ENCODE measurements around the gene MRPS15.
"Not testable (repeated sequence)": the region's sequence is repeated elsewhere in the genome, so short reads cannot be mapped to it uniquely, and the experiment has no call there.

MRPS15 gene

GRCh38 chr1:36481091-36481490 is 16.9 kb upstream of the MRPS15 start:
- H3K36me3 ChIP-seq (ENCODE audit: control insufficient read depth in 1 of 2, insufficient read depth in 2 of 2, low read depth in 1 of 2, low read length in 2 of 2) = no peaks in the 10 kb centered on the region
- no peak overlapping the region for H2BK120ac ChIP-seq (ENCODE audit: low read depth, low read length)
- H3K9ac ChIP-seq (ENCODE audit: low read length) = no peak overlapping the region
- H2BK5ac ChIP-seq (ENCODE audit: low read depth, low read length, poor library complexity, severe bottlenecking) = no peak overlapping the region
- no peak overlapping the region for H3K23ac ChIP-seq (ENCODE audit: low read length in 2 of 2)
- no peaks in the 10 kb centered on the region for H3K79me1 ChIP-seq (replicated peaks; ENCODE audit: low read length, poor library complexity, severe bottlenecking)
- no peak overlapping the region for H3K18ac ChIP-seq (ENCODE audit: low read depth in 1 of 2, low read length in 2 of 2)
- no peak overlapping the region for H3K14ac ChIP-seq (ENCODE audit: low read length in 2 of 2)
- DNase-seq = no peak
- no peaks in the 10 kb centered on the region for H3K9me3 ChIP-seq (ENCODE audit: control insufficient read depth, low read length)
- 78% methylated on average over 6 of the region's 6 CpGs for WGBS
- no peak overlapping the region for H3K4me3 ChIP-seq (ENCODE audit: insufficient read depth in 1 of 2, low read depth in 1 of 2, low read length in 2 of 2)
- H3K4me2 ChIP-seq (ENCODE audit: low read length, poor library complexity, severe bottlenecking) = no peak overlapping the region
- no peak overlapping the region for H2AK5ac ChIP-seq (ENCODE audit: low read length, severe bottlenecking)
- no peak overlapping the region for H2AFZ ChIP-seq (ENCODE audit: low read depth, low read length)
- peaks cover 2% of the 10 kb centered on the region for H3K4me1 ChIP-seq (ENCODE audit: control insufficient read depth, insufficient read depth, low read depth, low read length)
- no peak overlapping the region for H3K4ac ChIP-seq (ENCODE audit: low read depth in 1 of 2, low read length in 2 of 2)
- peaks cover 44 to 52% of the 10 kb centered on the region in 2 experiments for H3K27me3 ChIP-seq (ENCODE audit: control insufficient read depth in 1 of 2, insufficient read depth in 1 of 2, low read length in 2 of 2)
- no peak overlapping the region for H4K8ac ChIP-seq (ENCODE audit: low read length)
- H4K91ac ChIP-seq (ENCODE audit: low read length) = no peak overlapping the region
- no peak overlapping the region for H3K27ac ChIP-seq (ENCODE audit: low read length, poor library complexity, severe bottlenecking)
- H2BK15ac ChIP-seq (ENCODE audit: low read depth, poor library complexity, severe bottlenecking) = no peak overlapping the region
- no peak overlapping the region for H2BK12ac ChIP-seq (ENCODE audit: low read length in 2 of 2)

DNA sequence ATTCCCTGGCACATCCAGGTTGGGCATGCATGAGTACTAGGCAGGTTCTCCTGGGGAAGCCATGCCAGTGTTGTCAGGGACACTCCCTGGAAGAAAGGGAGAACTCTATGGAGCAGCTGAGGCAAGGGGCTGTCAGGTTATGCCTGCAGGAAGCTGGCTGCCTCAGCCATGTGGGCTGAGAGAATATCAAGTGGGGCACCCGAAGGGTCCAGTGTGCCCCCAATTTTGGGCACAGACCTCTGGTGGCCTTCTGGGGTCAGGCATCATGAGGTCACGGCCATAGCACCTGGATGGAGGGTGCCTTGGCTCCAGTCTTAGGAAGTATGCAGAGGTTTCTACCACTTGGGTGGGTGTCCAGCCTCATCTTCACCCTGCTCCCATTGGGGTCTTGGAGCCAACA is 16.0 kb upstream of the MRPS15 start:
- Histone ChIP-seq H3K23ac (ENCODE audit: low read length in 2 of 2) (no peak overlapping the region), H3K27ac (ENCODE audit: low read length, poor library complexity, severe bottlenecking) (no peak overlapping the region), H3K79me1 (replicated peaks; ENCODE audit: low read length, poor library complexity, severe bottlenecking) (no peaks in the 10 kb centered on the region), H3K4me1 (ENCODE audit: control insufficient read depth, insufficient read depth, low read depth, low read length) (peaks cover 2% of the 10 kb centered on the region), H4K8ac (ENCODE audit: low read length) (no peak overlapping the region), H3K9ac (ENCODE audit: low read length) (no peak overlapping the region), H2AFZ (ENCODE audit: low read depth, low read length) (no peak overlapping the region), H2BK120ac (ENCODE audit: low read depth, low read length) (no peak overlapping the region), H3K18ac (ENCODE audit: low read depth in 1 of 2, low read length in 2 of 2) (no peak overlapping the region), H3K4me2 (ENCODE audit: low read length, poor library complexity, severe bottlenecking) (no peak overlapping the region), H3K27me3 (ENCODE audit: control insufficient read depth in 1 of 2, insufficient read depth in 1 of 2, low read length in 2 of 2) (peaks cover 38 to 54% of the 10 kb centered on the region in 2 experiments), H3K9me3 (ENCODE audit: control insufficient read depth, low read length) (no peaks in the 10 kb centered on the region), H3K36me3 (ENCODE audit: control insufficient read depth in 1 of 2, insufficient read depth in 2 of 2, low read depth in 1 of 2, low read length in 2 of 2) (no peaks in the 10 kb centered on the region), H3K4me3 (ENCODE audit: insufficient read depth in 1 of 2, low read depth in 1 of 2, low read length in 2 of 2) (no peak overlapping the region), H2BK12ac (ENCODE audit: low read length in 2 of 2) (no peak overlapping the region), H3K4ac (ENCODE audit: low read depth in 1 of 2, low read length in 2 of 2) (no peak overlapping the region), H2AK5ac (ENCODE audit: low read length, severe bottlenecking) (no peak overlapping the region), H2BK15ac (ENCODE audit: low read depth, poor library complexity, severe bottlenecking) (no peak overlapping the region), H2BK5ac (ENCODE audit: low read depth, low read length, poor library complexity, severe bottlenecking) (no peak overlapping the region), H3K14ac (ENCODE audit: low read length in 2 of 2) (no peak overlapping the region), H4K91ac (ENCODE audit: low read length) (no peak overlapping the region)
- no peak for DNase-seq
- WGBS = 74% methylated on average over 2 of the region's 2 CpGs

- Histone ChIP-seq H3K4me2 (ENCODE audit: low read length, poor library complexity, severe bottlenecking) (no peak overlapping the region), H3K27me3 (ENCODE audit: control insufficient read depth in 1 of 2, insufficient read depth in 1 of 2, low read length in 2 of 2) (peaks cover 38 to 58% of the 10 kb centered on the region in 2 experiments), H3K36me3 (ENCODE audit: control insufficient read depth in 1 of 2, insufficient read depth in 2 of 2, low read depth in 1 of 2, low read length in 2 of 2) (no peaks in the 10 kb centered on the region), H3K27ac (ENCODE audit: low read length, poor library complexity, severe bottlenecking) (no peak overlapping the region), H2BK15ac (ENCODE audit: low read depth, poor library complexity, severe bottlenecking) (no peak overlapping the region), H2BK120ac (ENCODE audit: low read depth, low read length) (no peak overlapping the region), H2BK5ac (ENCODE audit: low read depth, low read length, poor library complexity, severe bottlenecking) (no peak overlapping the region), H3K23ac (ENCODE audit: low read length in 2 of 2) (no peak overlapping the region), H2AFZ (ENCODE audit: low read depth, low read length) (no peak overlapping the region), H3K4me3 (ENCODE audit: insufficient read depth in 1 of 2, low read depth in 1 of 2, low read length in 2 of 2) (no peak overlapping the region), H4K91ac (ENCODE audit: low read length) (no peak overlapping the region), H3K79me1 (replicated peaks; ENCODE audit: low read length, poor library complexity, severe bottlenecking) (no peaks in the 10 kb centered on the region), H3K14ac (ENCODE audit: low read length in 2 of 2) (no peak overlapping the region), H3K18ac (ENCODE audit: low read depth in 1 of 2, low read length in 2 of 2) (no peak overlapping the region), H3K9me3 (ENCODE audit: control insufficient read depth, low read length) (no peaks in the 10 kb centered on the region), H3K4ac (ENCODE audit: low read depth in 1 of 2, low read length in 2 of 2) (no peak overlapping the region), H2BK12ac (ENCODE audit: low read length in 2 of 2) (no peak overlapping the region), H3K9ac (ENCODE audit: low read length) (no peak overlapping the region), H3K4me1 (ENCODE audit: control insufficient read depth, insufficient read depth, low read depth, low read length) (peaks cover 2% of the 10 kb centered on the region), H2AK5ac (ENCODE audit: low read length, severe bottlenecking) (no peak overlapping the region), H4K8ac (ENCODE audit: low read length) (no peak overlapping the region)
- WGBS = 82% methylated on average over 2 of the region's 2 CpGs
- no peak for DNase-seq
Measured at GRCh38 chr1:36479505-36480051, 15.4 kb upstream of the MRPS15 start.

- not testable (repeated sequence) for H2BK5ac ChIP-seq (ENCODE audit: low read depth, low read length, poor library complexity, severe bottlenecking); H3K14ac ChIP-seq (ENCODE audit: low read length in 2 of 2); H4K91ac ChIP-seq (ENCODE audit: low read length); H3K9me3 ChIP-seq (ENCODE audit: control insufficient read depth, low read length); H3K4ac ChIP-seq (ENCODE audit: low read depth in 1 of 2, low read length in 2 of 2); H2AK5ac ChIP-seq (ENCODE audit: low read length, severe bottlenecking); H3K79me1 ChIP-seq (replicated peaks; ENCODE audit: low read length, poor library complexity, severe bottlenecking); H3K36me3 ChIP-seq (ENCODE audit: control insufficient read depth in 1 of 2, insufficient read depth in 2 of 2, low read depth in 1 of 2, low read length in 2 of 2); H2BK15ac ChIP-seq (ENCODE audit: low read depth, poor library complexity, severe bottlenecking); H3K4me3 ChIP-seq (ENCODE audit: insufficient read depth in 1 of 2, low read depth in 1 of 2, low read length in 2 of 2); H3K27ac ChIP-seq (ENCODE audit: low read length, poor library complexity, severe bottlenecking); H3K4me1 ChIP-seq (ENCODE audit: control insufficient read depth, insufficient read depth, low read depth, low read length); H2BK12ac ChIP-seq (ENCODE audit: low read length in 2 of 2); H2AFZ ChIP-seq (ENCODE audit: low read depth, low read length); H4K8ac ChIP-seq (ENCODE audit: low read length); DNase-seq; H3K4me2 ChIP-seq (ENCODE audit: low read length, poor library complexity, severe bottlenecking); H3K9ac ChIP-seq (ENCODE audit: low read length); H3K23ac ChIP-seq (ENCODE audit: low read length in 2 of 2); H2BK120ac ChIP-seq (ENCODE audit: low read depth, low read length); H3K18ac ChIP-seq (ENCODE audit: low read depth in 1 of 2, low read length in 2 of 2)
- WGBS = 85% methylated on average over 13 of the region's 13 CpGs
- H3K27me3 ChIP-seq (ENCODE audit: control insufficient read depth in 1 of 2, insufficient read depth in 1 of 2, low read length in 2 of 2) = peaks cover 33 to 63% of the 10 kb centered on the region in 2 experiments
Measured at GRCh38 chr1:36477615-36478014, 13.4 kb upstream of the MRPS15 start.
